Prostate gland (tissue), 2 donors: ENCODE measurements around the gene U2SURP. TPM values are rescaled to one million over a fixed set of nuclear protein-coding genes. Genes with fewer than 3 reads are reported as not detected.
"Not testable (repeated sequence)": the region's sequence is repeated elsewhere in the genome, so short reads cannot be mapped to it uniquely, and the experiment has no call there.

Experiments used
- DNase-seq: peaks from one replicate; pipeline ENCODE4 v3.0.0-alpha.2; 2019; ENCODE audit warnings: low spot score
- H3K27ac ChIP-seq, 2 donors: fragments of 200-600 bp; sonication (generic); 2 replicates each; pipeline ENCODE4 v1.5.1; 2017 to 2019
- H3K27me3 ChIP-seq: fragments of 200-600 bp; sonication (generic); replicated peaks from 2 replicates; pipeline ENCODE4 v1.5.1; 2019; ENCODE audit not compliant: insufficient read depth
- H3K36me3 ChIP-seq, 2 donors: fragments of 200-600 bp; sonication (generic); 1 replicate in 1 of 2; 2 replicates in 1 of 2; pipeline versions ENCODE4 v1.5.1 to v1.8.1; 2017 to 2019
- H3K4me1 ChIP-seq: fragments of 200-600 bp; sonication (generic); replicated peaks from 2 replicates; pipeline ENCODE4 v1.5.1; 2019
- H3K4me3 ChIP-seq, 2 donors: fragments of 200-600 bp; sonication (generic); 2 replicates each; pipeline ENCODE4 v1.5.1; 2017 to 2019
- H3K9me3 ChIP-seq: fragments of 200-600 bp; sonication (generic); 2 replicates; pipeline ENCODE4 v1.5.1; 2017
- CTCF ChIP-seq, 4 experiments: fragments of 200-600 bp in 2 of 4; fragments of 450-650 bp in 2 of 4; sonication (generic) in 2 of 4; IDR thresholded peaks; 1 replicate in 3 of 4; 2 replicates in 1 of 4; pipeline ENCODE4 v1.5.1; 2016 to 2019; ENCODE audit warnings: antibody characterized with exemption in 4 of 4, mild to moderate bottlenecking in 2 of 4, moderate library complexity in 2 of 4
- POLR2A ChIP-seq: fragments of 450-650 bp; IDR thresholded peaks from one replicate; pipeline ENCODE4 v1.6.1; 2016; ENCODE audit warnings: antibody characterized with exemption, mild to moderate bottlenecking
- POLR2AphosphoS5 ChIP-seq: sonication (generic); formaldehyde crosslinking; IDR thresholded peaks from one replicate; pipeline ENCODE4 v1.6.1; 2017; ENCODE audit warnings: antibody characterized with exemption
- WGBS: methylation state at CpG from one replicate; pipeline ENCODE4 v1.1.5; 2018; 5-methylcytosine and 5-hydroxymethylcytosine counted together
- intact Hi-C: fragments of 100-400 bp; cut with DNase I; formaldehyde crosslinking; loops from one replicate; pipeline ENCODE4 v1.14.2; 2022
- total RNA-seq, 2 donors: library from RNA; depleted of rRNA; stranded (reverse); fragments of >200 nt; gene quantifications; one replicate each; pipeline ENCODE4 v1.1.0, GENCODE V29; 2016

The U2SURP gene
- total RNA-seq, 2 donors from 2014 or later, result 38.3 to 59.4 TPM

GRCh38 chr3:143071776-143072175 lies 70.4 kb downstream of the U2SURP start:
- intact Hi-C loops, result no loop called here
- no peak overlapping the region for H3K27ac ChIP-seq
- H3K9me3 ChIP-seq, result no peaks in the 10 kb centered on the region
- 95% methylated on average over 6 of the region's 6 CpGs for WGBS
- no peaks in the 10 kb centered on the region for H3K4me1 ChIP-seq
- H3K4me3 ChIP-seq, result no peak overlapping the region
- DNase-seq, result no peak
- TF ChIP-seq POLR2AphosphoS5 (no peak), CTCF (IDR thresholded peaks at IDR 0.05) (no peak), POLR2A (no peak)
- no peaks in the 10 kb centered on the region for H3K36me3 ChIP-seq
- H3K27me3 ChIP-seq, result no peaks in the 10 kb centered on the region

GRCh38 chr3:143072298-143073020 lies 71.1 kb downstream of the U2SURP start:
- intact Hi-C loops, H3K9me3 ChIP-seq, H3K4me3 ChIP-seq, H3K36me3 ChIP-seq, DNase-seq, H3K27me3 ChIP-seq, H3K4me1 ChIP-seq, H3K27ac ChIP-seq: not testable (repeated sequence)
- 87% methylated on average over 12 of the region's 12 CpGs for WGBS

- H3K4me1 ChIP-seq, H3K9me3 ChIP-seq, DNase-seq, H3K27ac ChIP-seq, H3K36me3 ChIP-seq, intact Hi-C loops, H3K4me3 ChIP-seq, H3K27me3 ChIP-seq: not testable (repeated sequence)
- 86% methylated on average over 15 of the region's 15 CpGs for WGBS
These were observed 72.2 kb downstream of the U2SURP start for GRCh38 chr3:143073541-143073940.

GRCh38 chr3:143073983-143074382 lies 72.6 kb downstream of the U2SURP start:
- H3K27me3 ChIP-seq, H3K4me1 ChIP-seq, DNase-seq, H3K9me3 ChIP-seq, intact Hi-C loops, H3K27ac ChIP-seq, H3K4me3 ChIP-seq, H3K36me3 ChIP-seq: not testable (repeated sequence)
- 86% methylated on average over 5 of the region's 5 CpGs for WGBS

- no peak for DNase-seq
- H3K27me3 ChIP-seq, result no peaks in the 10 kb centered on the region
- H3K9me3 ChIP-seq, result no peaks in the 10 kb centered on the region
- H3K4me3 ChIP-seq, result no peak overlapping the region
- no peaks in the 10 kb centered on the region for H3K4me1 ChIP-seq
- no peaks in the 10 kb centered on the region for H3K36me3 ChIP-seq
- TF ChIP-seq POLR2AphosphoS5 (no peak), CTCF (IDR thresholded peaks at IDR 0.05) (no peak), POLR2A (no peak)
- no peak overlapping the region for H3K27ac ChIP-seq
- WGBS, result 89% methylated on average over 4 of the region's 4 CpGs
- intact Hi-C loops, result no loop called here
These were observed 77.5 kb downstream of the U2SURP start for GRCh38 chr3:143078883-143079282.

GRCh38 chr3:143080196-143080595 lies 78.8 kb downstream of the U2SURP start:
- 84% methylated on average over 5 of the region's 5 CpGs for WGBS
- H3K4me3 ChIP-seq, result no peak overlapping the region
- no peak for TF ChIP-seq POLR2A
- no peak for TF ChIP-seq POLR2AphosphoS5
- TF ChIP-seq CTCF (IDR thresholded peaks at IDR 0.05), result no peak
- no peaks in the 10 kb centered on the region for H3K36me3 ChIP-seq
- DNase-seq, result no peak
- intact Hi-C loops, result no loop called here
- no peaks in the 10 kb centered on the region for H3K9me3 ChIP-seq
- no peak overlapping the region for H3K27ac ChIP-seq
- no peaks in the 10 kb centered on the region for H3K4me1 ChIP-seq
- H3K27me3 ChIP-seq, result no peaks in the 10 kb centered on the region
